VCaP (cell line): ENCODE measurements around the gene HIVEP1.

Experiments used
- H3K27ac ChIP-seq: fragments of 450-650 bp; 2 replicates; pipeline ENCODE4 v1.5.1; 2017
- CTCF ChIP-seq: fragments of 450-650 bp; conservative IDR thresholded peaks from 2 replicates; pipeline ENCODE4 v1.5.1; 2017; ENCODE audit warnings: mild to moderate bottlenecking, moderate library complexity

HIVEP1 gene

GRCh38 chr6:12028213-12028612 lies 16.1 kb downstream of the HIVEP1 start:
- TF ChIP-seq CTCF = no peak
- no peak overlapping the region for H3K27ac ChIP-seq

- no peak overlapping the region for H3K27ac ChIP-seq
- TF ChIP-seq CTCF = no peak
Observed at GRCh38 chr6:12029979-12030737, 18.0 kb downstream of the HIVEP1 start.

- TF ChIP-seq CTCF = no peak
- H3K27ac ChIP-seq = no peak overlapping the region
Observed at GRCh38 chr6:12030993-12031550, 19.0 kb downstream of the HIVEP1 start.

- no peak for TF ChIP-seq CTCF
- no peak overlapping the region for H3K27ac ChIP-seq
Observed at GRCh38 chr6:12032783-12033573, 20.9 kb downstream of the HIVEP1 start.

GRCh38 chr6:12033770-12034169 lies 21.7 kb downstream of the HIVEP1 start:
- no peak for TF ChIP-seq CTCF
- H3K27ac ChIP-seq = no peak overlapping the region

GRCh38 chr6:12034349-12034748 lies 22.2 kb downstream of the HIVEP1 start:
- TF ChIP-seq CTCF = no peak
- H3K27ac ChIP-seq = no peak overlapping the region

GRCh38 chr6:12034837-12035236 lies 22.7 kb downstream of the HIVEP1 start:
- TF ChIP-seq CTCF = no peak
- H3K27ac ChIP-seq = no peak overlapping the region
